ENCODE data around the gene STUM. TPM values are rescaled to one million over a fixed set of nuclear protein-coding genes. Genes with fewer than 3 reads are reported as not detected.

Gene STUM
- total and polyA plus RNA-seq, 2 of the 8 experiments (the other 6 are each of a cell fraction or from before 2014, with no cell fraction given), result 0.76 to 1.2 TPM

GRCh38 chr1:226584164-226584563, 35.6 kb downstream of the STUM start:
- H2BK20ac ChIP-seq (ENCODE audit: low read length), result no peak overlapping the region
- H4K8ac ChIP-seq (ENCODE audit: extremely low read depth, insufficient read depth, low read length), result no peak overlapping the region
- H3K79me1 ChIP-seq (ENCODE audit: low read depth, low read length), result no peaks in the 10 kb centered on the region
- H3K23ac ChIP-seq (ENCODE audit: insufficient read length), result no peak overlapping the region
- H3K27me3 ChIP-seq (replicated peaks in 1 of 4; ENCODE audit: control insufficient read depth in 3 of 4, extremely low read depth in 1 of 4, insufficient read depth in 3 of 4, low read length in 3 of 4), result no peaks in the 10 kb centered on the region
- no peak overlapping the region for H4K91ac ChIP-seq (replicated peaks; ENCODE audit: insufficient read length, low read length)
- no peaks in the 10 kb centered on the region for H3K9me3 ChIP-seq (ENCODE audit: insufficient read depth in 2 of 2, low read depth in 1 of 2, low read length in 1 of 2)
- no peak overlapping the region for H2AFZ ChIP-seq (ENCODE audit: low read length)
- no peak overlapping the region for H3K27ac ChIP-seq (ENCODE audit: low read depth, low read length)
- H3K23me2 ChIP-seq (ENCODE audit: low read depth, low read length), result no peaks in the 10 kb centered on the region
- H3K36me3 ChIP-seq (ENCODE audit: control insufficient read depth in 2 of 4, insufficient read depth in 4 of 4, low read length in 3 of 4), result no peaks in the 10 kb centered on the region
- H2BK12ac ChIP-seq (ENCODE audit: low read depth, low read length), result no peak overlapping the region
- no peak overlapping the region for H2BK120ac ChIP-seq (replicated peaks; ENCODE audit: low read depth, low read length)
- WGBS, 2 experiments (ENCODE audit: extremely low coverage in 1 of 2, insufficient coverage in 1 of 2, insufficient read length in 1 of 2, insufficient replicate concordance in 2 of 2, low coverage in 1 of 2, low lambda C conversion rate in 2 of 2, missing lambda C conversion rate in 1 of 2), result 84% methylated on average over 3 of the region's 3 CpGs; no CpG with 5 or more reads in 1 of the 2 experiments
- ChIA-PET POLR2A (ENCODE audit: partially characterized antibody) (interaction anchor here (0.7 kb wide), 1 partner anchor 9 kb away, joined by 4 read pairs; no protein-coding TSS in a partner anchor), CTCF (ENCODE audit: partially characterized antibody) (interaction anchor here (0.6 to 4.6 kb wide), 5 partner anchors 15 to 201 kb away, joined by 4 to 27 read pairs (median 5); no protein-coding TSS in a partner anchor)
- H3K56ac ChIP-seq (replicated peaks; ENCODE audit: insufficient read length, low read depth, low read length), result no peak overlapping the region
- DNase-seq (ENCODE audit: low read depth in 1 of 2, low spot score in 2 of 2) (no peak), FAIRE-seq (no peak)
- H4K5ac ChIP-seq (ENCODE audit: insufficient read length, low read depth, low read length), result no peak overlapping the region
- no peak overlapping the region for H3K14ac ChIP-seq (ENCODE audit: insufficient read length)
- H3K4me3 ChIP-seq (ENCODE audit: extremely low read depth in 1 of 4, insufficient read depth in 2 of 4, low read depth in 3 of 4, low read length in 4 of 4), result no peak overlapping the region
- H2BK5ac ChIP-seq (ENCODE audit: low read depth, low read length), result no peak overlapping the region
- H2BK15ac ChIP-seq (ENCODE audit: low read length), result no peak overlapping the region
- H3K18ac ChIP-seq (ENCODE audit: extremely low read depth, low read length), result no peak overlapping the region
- no peak overlapping the region for H2AK5ac ChIP-seq (ENCODE audit: low read depth, low read length)
- no peaks in the 10 kb centered on the region for H3K4me1 ChIP-seq (replicated peaks in 1 of 4; ENCODE audit: control insufficient read depth in 3 of 4, insufficient read depth in 4 of 4, low read length in 3 of 4)
- no peaks in the 10 kb centered on the region for H3K79me2 ChIP-seq (ENCODE audit: control insufficient read depth in 1 of 2, insufficient read depth in 2 of 2, low read length in 2 of 2)
- no peaks in the 10 kb centered on the region for H4K20me1 ChIP-seq (replicated peaks in 1 of 2; ENCODE audit: control insufficient read depth in 1 of 2, insufficient read depth in 2 of 2, low read length in 2 of 2)
- H3K4me2 ChIP-seq (ENCODE audit: insufficient read depth in 1 of 2, low read depth in 2 of 2, low read length in 2 of 2), result no peak overlapping the region
- no peak overlapping the region for H3K4ac ChIP-seq (replicated peaks; ENCODE audit: insufficient read length, low read depth, low read length)
- no peak overlapping the region for H3K9ac ChIP-seq (replicated peaks in 1 of 4; ENCODE audit: extremely low read depth in 1 of 4, low read depth in 3 of 4, low read length in 3 of 4)
- no peak for TF ChIP-seq CHD2 (IDR thresholded peaks at IDR 0.05; ENCODE audit: low read length)
- no peak for TF ChIP-seq POLR2A (IDR thresholded peaks at IDR 0.05; ENCODE audit: control extremely low read depth in 1 of 2, low read depth in 2 of 2, low read length in 2 of 2)
- no peak for TF ChIP-seq EP300 (IDR thresholded peaks at IDR 0.05; ENCODE audit: borderline replicate concordance in 1 of 2, low read depth in 2 of 2, low read length in 2 of 2)
- TF ChIP-seq GTF2F1 (IDR thresholded peaks at IDR 0.05; ENCODE audit: borderline replicate concordance, low read depth, low read length), result no peak
- TF ChIP-seq ATF2 (IDR thresholded peaks at IDR 0.05; ENCODE audit: low read length), result no peak
- no peak for TF ChIP-seq JUND (IDR thresholded peaks at IDR 0.05; ENCODE audit: low read length)
- TF ChIP-seq KDM5A (IDR thresholded peaks at IDR 0.05; ENCODE audit: low read length), result no peak

Measured in H1 (cell line).